ENCODE measurements around the gene NAGPA.

The NAGPA gene

DNA sequence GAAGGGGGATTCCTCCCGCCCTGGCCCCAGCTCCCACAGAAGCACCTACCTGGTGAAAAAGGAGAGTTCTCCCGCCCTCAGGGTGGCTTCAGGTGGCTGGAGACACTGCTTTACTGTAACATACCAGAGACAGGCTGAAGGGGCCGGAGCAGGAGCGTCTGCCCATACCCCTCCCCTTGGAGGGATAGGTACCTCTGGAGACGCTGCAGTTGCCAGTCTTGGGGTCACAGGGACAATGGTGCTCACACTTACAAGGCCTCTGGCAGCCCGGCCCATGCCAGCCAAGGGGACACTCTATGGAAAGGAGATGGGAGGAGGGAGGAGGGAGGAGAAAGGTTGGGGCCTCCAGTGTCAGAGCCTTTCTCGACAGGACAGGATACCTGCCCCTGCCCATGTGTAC lies 6.6 kb downstream of the NAGPA start:
- no peak for DNase-seq

DNA sequence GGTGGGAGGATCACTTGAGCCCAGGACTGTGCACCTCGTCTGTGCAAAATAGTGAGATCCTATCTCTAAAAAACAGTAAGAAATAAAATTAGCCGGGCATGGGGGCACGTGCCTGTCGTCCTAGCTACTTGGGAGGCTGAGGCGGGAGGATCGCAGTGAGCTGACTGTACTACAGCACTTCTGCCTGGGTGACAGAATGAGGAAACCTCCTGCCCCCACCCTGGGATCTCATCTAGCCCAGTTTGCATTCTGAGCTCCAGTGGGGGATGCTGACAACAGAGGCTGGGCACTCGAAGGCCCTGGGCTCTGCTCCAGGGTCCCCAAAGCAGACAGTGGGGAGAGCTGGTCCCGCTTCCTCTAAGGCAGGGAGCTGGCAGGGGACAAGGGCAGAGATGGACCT lies 7.1 kb downstream of the NAGPA start:
- no peak for DNase-seq

DNA sequence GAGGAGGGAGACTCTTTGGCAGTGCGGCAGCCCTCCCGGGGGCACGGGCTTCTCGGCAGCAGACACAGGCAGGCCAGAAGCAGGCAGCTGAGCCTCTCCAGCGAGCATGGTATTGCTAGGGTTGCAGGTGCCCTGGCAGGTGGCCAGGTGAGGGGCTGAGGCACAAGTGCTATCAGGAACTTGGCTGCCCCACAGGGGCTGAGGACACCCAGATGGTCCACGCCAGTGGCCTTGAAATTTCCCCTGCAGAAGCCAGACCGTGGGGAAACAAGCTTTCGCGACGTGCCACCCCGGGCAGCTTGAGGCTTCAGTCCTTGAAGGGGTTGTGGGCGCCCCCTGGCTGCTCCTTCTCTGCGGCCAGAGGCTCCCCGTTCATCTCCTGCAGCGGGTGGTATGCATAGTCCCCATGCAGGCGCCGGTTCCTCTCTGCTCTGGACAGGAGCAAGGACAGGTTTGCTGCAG lies 8.5 kb downstream of the NAGPA start:
- no peak for DNase-seq

DNA sequence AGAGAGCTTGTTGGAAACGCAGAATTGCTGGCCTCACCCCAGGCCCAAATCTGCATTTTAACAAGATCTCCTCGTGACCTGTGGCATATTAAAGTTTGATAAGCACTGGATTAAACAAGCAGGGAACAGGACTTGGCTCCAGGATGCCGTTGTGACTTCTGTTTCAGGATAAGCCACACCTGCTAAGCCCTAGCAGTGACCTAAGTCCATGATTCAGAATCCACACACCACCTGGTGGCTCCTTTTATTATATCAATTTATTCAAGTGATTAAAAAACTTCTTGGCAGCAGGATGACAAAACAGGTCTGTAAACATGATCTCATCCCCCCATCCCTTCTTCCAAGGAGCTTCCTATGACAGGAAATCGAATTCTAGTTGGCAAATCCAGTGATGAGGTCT lies 9.1 kb downstream of the NAGPA start:
- DNase-seq, result no peak

DNA sequence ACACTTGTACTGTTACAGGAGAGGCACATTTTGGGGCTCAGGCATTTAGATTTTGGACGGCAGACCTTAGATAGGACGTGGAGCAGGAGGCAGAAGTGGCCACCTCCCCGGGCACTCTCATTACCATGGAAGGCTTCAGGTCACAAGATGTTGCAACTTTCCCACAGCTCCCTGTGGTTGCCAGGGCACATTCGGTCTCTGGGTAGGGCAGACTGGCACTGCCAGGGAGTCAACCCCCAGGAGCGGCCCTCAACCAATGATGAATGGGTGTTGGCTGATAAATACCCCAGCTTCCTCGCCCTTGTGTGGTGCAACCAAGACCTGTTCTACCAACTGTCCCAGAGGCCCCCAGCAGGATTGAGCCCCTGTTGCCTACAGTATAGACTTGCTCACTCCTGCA lies 11.2 kb downstream of the NAGPA start:
- no peak for DNase-seq

DNA sequence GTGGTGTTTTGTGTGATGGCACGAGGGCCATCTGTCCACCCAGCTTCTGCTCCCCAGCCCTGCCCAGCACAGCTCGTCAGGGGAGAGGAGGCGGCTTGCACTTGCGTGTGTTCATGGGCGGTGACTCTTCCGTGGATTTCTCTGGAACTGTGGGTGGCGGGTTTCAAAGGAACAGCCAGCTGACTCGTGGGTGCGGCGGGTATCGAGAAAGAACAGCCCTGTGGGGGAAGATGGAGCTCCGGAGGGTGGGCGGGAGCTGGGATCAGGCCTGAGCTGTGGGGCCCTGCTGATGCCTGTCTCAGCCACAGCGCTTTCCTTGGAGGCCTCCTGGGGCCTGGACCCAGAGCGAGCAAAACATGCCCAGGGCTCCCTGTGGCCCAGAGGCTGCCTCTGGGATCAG lies 13.2 kb downstream of the NAGPA start:
- no peak for DNase-seq

DNA sequence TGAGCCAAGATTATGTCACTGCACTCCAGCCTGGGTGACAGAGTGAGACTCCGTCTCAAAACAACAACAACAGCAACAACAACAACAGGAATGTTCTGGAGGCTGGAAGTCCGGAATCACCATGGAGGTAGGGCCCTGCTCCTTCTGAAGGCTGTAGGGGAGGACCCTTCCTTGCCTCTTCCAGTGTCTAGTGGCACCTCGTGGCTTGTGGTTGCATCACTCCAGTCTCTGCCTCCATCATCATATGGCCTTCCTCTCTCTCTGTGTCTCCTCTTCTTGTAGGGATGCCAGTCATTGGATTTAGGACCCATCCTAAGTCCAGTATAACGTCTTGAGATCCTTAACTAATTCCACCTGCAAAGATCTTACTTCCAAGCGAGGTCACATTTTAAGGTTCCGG lies 14.0 kb downstream of the NAGPA start:
- DNase-seq, result no peak

DNA sequence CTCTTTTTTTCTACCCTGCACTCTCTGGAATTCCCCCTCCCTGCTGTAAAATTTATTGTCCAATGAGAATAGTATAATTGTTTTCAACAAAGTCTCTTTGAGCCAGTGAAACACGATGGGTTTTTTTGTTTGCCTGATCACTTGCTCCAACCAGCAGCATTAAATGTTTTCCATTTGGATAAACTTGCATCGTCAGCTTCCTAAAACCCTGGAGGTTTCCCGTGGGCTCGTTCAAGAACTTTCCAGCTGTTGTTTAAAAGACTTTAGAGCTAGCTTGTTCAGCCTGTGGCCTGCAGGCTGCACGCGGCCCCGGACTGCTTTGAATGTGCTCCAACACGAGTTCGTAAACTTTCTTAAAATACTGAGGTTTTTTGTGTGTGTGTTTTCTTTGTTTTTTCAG lies 14.9 kb downstream of the NAGPA start:
- DNase-seq, result no peak

DNA sequence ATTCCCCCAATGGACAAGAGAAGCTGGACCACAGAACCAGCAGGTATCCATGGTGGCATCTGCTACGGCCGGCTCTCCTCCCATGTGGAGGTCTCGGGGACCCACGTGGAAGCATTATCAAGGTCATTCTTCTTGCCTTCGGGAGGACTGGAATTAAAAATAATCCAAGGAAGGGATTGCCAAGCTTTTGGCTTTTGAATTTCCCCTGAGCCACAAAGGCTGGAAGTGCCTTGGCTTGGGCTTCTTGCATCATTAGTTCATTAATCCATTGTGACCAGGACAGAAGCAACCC lies 16.1 kb downstream of the NAGPA start:
- no peak for DNase-seq

DNA sequence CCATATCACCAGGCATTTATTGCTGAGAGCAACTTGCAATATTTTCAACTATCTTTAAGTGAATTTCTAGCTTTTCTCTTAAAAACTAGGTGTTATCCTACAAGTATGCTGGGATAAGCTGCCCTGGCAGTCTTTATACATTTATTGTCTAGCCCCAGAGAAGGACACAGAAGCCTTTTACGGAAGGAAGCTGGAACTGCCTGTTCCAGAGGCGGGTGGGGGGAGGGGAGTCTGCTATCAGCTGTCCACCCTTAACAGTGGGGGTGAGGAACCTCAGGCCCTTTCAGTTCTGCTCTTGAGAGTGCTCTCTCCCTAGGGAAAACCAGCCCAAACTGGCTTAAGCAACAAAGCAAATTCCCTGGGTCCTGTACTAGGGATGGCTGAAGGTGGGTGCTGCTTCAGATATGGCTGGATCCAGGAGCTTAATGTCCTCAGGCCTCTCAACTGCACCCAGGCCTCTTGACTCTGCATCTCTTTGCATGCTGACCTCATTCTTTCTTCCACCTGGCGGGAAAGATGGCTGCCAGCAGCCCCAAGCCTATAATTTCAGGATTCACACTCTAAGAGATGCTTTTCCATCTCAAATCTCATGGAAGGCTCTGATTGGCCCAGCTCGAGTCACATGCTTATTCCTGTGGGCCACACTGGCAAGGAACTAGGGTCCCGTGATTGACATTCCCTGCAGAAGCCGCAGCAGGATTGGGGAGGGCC lies 16.6 kb downstream of the NAGPA start:
- no peak for DNase-seq

DNA sequence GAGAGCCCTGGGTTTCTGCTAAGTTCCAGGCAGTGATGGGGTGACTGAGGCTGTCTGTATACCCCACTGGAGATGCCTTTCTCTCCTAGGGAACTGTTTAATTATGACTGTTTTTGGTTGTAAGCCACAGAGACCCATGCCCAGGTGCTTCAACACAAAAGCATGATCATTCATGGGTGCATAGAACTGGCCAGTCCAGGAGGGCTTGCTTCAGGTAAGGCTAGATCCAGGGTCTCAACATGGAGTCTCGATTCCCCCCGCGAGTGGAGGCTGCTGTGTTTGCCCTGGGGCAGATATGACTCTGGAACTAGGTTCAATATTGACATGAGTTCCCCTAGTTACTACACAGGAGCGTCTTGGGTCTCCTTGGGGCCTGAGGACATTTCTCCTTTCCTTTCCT lies 17.8 kb downstream of the NAGPA start:
- no peak for DNase-seq

DNA sequence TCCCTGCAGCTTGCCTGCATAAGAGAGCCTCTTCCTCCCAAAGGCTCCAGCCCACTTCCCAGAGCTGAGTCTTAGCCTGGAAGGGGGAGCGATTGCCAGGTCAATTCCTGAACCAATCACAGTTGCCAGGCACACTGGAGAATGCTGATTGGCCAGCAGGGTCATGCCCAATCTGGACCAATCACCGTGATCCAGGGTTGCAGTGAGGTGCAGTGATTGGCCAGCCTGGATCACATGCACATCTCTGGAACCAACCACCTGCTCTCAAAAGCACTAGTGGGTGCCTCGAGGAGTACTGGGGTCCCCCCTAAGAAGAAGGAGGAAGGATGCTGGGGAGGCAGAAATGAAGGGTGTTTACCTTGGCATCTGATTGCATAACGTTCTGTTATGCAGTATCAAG lies 18.4 kb downstream of the NAGPA start:
- no peak for DNase-seq

DNA sequence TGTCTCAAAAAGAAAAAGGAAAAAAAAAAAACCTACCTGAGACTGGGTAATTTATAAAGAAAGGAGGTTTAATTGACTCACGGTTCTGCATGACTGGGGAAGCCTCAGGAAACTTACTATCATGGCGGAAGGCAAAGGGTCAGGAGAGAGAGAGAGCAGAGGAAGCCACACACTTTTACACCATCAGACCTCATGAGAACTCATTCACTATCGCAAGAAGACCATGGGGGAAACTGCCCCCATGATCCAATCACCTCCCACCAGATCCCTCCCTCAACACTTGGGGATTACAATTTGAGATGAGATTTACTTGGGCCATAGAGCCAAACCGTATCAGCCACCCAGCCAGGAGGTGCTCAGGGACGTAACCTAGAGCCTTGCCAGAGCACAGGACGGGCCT lies 20.8 kb downstream of the NAGPA start:
- no peak for DNase-seq

DNA sequence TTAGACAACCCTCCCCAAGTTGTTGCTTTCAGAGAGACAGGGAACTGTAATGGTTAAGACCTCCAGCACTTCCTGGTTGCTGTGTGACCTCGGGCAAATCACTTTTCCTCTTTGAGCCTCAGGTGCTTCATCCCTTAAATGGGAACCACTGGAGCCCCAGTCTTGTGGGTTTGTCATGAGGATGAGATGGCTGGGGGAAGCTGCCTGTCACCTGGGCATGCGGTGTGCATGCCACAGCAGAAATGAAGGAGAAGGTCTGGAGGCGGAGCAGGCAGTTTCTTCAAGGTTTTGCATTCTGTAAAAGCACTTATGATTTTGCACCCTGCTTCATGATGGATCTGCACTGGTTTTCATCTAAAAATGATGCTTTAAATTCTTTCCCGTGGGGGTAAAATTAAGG lies 22.1 kb downstream of the NAGPA start:
- DNase-seq, result no peak

DNA sequence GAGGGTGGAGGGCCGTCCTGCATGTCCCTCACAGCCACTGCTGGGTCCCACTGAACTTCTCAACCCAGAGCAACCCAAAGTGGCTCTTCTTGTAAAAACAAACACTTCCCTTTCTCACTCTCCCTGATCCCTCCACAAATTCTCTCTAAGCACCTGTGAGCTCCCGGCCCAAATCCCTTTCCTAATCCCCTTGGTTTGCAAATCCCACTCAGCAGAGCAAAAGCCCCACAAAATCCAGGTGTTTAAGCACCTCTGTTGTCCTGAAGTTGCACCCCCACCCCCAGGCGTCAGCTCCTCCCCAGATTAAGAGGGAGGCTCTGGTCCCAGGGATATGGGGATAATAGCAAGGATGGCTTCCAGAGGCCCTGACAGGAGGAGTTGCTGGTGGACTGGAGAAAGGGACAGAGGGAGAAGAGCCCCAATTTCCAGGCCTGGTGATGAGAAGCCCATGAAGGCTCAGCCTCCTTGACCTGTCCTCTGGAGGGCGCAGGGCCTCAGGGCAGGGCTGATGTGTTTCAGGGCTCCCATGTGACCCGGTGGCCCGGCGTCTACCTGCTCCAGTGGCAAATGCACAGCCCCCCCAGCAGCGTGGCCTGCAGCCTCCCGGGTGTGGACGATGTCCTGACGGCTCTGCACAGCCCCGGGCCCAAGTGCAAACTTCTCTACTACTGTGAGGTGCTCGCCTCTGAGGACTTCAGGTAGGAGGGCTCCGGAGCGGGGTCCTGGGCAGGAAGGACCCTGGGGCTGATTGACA lies 23.0 kb downstream of the NAGPA start:
- DNase-seq, result no peak

DNA sequence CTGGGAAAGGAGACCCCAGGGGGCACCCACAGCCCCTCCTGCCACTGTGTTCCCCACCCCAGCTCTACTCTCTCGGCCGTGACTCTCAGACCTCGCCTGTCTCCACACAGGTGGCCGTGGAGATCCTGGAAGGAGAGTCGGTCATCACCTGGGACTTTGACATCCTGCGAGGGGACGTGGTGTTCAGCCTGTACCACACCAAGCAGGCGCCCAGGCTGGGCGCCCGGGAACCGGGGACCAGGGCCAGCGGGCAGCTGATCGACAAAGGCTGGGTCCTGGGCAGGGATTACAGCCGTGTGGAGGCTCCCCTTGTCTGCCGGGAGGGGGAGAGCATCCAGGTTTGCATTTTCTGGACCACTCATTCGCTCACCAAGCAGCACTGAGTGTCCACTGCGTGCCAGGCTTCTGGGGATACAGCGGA lies 25.4 kb downstream of the NAGPA start:
- no peak for DNase-seq

DNA sequence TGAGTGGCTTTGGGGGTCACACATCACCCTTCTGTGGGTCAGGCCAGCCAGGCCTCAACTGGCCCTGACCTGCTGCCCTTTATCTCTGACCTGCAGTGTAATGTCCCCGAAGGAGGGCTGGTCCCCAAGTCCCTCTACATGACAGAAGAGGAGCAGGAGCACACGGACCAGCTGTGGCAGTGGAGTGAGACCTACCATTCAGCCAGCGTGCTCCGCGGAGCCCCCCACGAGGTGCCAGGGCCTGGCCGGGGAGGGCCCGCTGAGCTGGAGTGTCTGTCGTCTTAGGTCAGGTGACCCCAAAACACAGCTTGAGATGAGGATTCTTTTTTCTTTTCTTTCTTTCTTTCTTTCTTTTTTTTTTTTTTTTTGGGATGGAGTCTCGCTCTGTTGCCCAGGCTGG lies 26.5 kb downstream of the NAGPA start:
- no peak for DNase-seq

DNA sequence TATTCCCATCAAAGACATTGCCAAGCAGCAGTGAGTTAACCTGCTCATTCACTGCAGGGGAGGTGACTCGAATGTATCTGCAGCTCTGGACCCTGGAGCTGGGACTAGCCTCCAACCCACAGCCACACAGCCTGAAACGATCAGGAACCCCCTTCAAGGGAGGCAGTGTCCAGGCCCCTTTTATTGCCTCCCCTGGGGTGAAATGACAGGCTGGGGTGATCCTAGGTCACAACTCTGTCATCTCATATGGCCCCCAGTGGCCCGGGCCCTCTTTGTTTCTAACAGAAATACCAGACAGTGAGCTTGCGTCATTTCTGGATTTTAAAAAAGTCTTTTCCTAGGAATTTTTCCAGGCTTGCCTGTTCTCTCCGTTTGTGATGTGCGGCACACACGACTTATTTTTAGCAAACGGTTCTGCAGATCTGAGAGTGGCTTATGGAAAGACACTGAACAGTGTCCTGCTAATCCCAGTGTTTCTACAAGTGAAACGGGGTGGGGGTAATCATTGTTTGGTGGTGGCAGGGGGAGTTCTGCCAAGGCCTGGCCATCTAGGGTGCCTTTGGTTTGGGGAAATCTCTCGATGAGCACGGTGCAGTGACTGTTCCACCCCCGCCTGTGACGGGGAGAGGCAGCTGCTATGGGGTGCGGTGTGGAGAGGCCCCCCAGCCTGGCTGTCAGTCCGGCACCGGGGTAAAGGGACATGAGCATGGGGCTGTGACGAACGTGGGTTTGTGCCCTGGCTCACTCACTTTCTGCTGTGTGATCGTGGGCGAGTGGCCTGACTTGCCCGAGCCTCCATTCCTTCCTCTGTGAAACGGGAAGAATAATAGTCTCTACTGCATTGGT lies 27.2 kb downstream of the NAGPA start:
- DNase-seq, result no peak

DNA sequence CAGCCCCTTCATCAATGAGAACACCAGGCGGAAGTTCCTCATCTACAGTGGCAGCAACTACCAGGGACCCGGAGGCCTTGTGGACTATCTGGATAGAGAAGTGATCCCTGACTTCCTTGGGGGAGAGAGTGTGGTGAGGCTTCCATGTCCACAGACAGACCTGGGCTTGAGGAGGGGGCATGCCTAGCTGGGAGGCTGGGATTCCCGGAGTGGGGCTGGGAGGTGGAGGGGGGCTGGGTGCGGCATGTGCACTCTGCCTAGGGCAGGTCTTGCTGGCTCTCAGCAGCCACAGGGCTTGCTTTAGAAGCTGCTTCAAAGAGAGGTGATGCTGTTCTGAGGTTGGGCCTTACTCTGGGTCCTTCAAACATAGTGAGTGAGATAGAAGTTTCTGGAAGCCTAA lies 27.8 kb downstream of the NAGPA start:
- no peak for DNase-seq

DNA sequence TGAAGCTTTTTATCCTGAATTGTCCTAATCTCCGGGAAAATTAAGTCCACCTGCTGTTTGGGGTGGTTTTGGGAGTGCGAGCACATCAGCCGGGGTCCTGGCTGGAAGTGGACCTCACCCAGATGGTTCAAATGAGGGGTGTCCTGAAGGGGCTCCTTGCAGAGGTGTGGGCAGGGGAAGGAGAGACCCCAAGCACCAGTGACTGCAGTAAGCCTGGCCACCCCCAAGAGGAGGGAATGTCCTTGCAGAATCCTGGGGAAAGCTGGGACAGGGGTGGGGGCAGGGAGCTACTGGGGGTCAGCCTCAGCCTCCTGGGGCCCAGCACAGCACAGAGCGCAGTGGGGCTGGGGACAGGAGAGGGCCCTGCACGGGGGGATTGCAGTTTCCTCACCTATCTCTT lies 29.4 kb downstream of the NAGPA start:
- no peak for DNase-seq

DNA sequence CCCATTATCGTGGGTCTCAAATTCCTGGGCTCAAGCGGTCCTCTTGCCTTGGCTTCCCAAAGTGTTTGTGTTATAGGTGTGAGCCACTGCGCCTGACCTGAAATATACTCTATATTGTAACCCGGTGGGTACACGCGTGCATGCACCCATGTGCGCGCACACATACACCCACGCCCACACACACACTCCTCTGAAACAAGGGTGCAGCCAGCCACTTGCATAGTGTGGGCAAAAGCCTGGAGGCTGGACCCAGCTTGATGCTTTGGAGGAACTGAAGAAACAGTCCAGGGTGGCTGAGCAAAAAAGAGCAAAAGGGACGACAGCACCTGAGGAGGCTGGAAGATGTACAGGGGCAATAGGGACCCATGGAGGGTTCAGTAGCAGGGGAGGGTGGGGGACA lies 29.9 kb downstream of the NAGPA start:
- DNase-seq, result no peak

DNA sequence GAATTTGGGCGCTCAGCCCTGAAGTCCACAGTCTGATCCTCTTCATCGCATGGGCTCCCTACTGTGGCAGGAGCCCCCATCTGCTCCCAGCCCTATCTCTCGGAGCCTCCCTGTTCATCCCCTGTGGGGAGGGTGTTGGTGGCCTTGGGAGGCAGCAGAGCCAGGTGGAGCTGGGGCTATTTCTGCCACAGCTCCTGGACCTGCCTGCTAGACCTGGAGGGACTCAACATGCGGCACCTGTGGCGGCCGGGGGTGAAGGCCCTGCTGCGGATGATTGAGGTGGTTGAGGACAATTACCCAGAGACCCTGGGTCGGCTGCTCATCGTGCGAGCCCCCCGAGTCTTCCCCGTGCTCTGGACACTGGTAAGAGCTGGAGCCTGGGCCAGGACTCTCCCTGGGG lies 30.5 kb downstream of the NAGPA start:
- DNase-seq, result no peak

DNA sequence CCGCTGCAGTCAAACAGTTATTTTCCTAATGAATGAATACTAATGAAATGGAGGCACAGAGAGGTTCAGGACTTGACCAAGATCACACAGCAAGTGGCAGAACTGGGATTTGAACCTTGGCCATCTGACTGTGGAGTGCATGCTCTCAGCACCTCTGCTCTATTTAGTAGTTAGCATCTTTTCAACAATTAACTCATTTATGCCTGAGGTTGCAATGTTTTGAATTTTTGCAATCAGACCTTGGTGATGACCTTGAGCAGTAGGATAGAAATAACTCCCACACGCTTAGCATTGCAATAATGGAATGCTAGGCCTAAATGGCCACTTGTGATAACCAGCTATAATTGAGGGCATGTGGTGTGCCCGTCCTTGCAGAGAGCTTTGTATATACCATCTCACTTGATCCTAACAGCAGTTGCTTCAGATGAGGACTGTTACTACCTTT lies 31.0 kb downstream of the NAGPA start:
- no peak for DNase-seq

DNA sequence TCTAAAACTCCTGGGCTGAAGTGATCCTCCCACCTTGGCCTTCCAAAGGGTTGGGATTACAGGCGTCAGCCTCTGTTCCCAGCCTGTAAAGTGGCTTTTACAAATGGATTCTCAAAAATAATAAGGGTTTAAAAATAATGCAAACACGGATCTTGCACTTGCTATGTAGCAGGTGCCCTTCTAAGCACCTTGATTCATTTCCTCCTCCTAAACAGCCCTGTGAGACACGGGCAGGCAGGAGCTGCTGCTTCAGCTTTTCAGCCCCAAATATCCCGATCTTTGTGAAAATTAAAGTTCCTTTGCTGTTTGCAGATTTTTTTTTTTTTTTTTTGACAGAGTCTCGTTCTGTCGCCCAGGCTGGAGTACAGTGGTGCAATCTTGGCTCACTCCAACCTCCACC lies 31.7 kb downstream of the NAGPA start:
- no peak for DNase-seq
